ENCODE measurements around the gene KCTD8.
"Not testable (repeated sequence)": the region's sequence is repeated elsewhere in the genome, so short reads cannot be mapped to it uniquely, and the experiment has no call there.

Gene KCTD8

DNA sequence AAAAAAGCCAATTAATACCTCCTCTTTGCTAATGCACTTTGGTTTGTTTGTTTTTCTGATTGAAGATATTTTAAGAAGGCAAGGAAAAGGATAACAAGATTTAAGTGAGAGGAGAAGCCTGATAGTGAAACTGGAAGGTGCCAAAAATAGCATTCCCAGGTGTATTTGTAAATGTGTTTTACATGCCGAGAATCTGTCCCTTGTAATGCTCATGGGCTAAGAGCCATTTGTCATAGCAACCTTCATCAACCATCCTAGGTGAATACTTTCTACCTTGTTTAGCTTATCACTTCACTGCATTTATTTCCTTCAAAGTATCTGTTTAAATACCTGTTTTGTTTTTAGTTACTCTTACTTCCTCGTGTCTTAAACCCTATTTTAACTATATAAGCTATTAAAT, 127.8 kb downstream of the KCTD8 start:
- no peak for DNase-seq

- DNase-seq, result no peak
These were observed 129.5 kb downstream of the KCTD8 start for GRCh38 chr4:44319129-44319528.

DNA sequence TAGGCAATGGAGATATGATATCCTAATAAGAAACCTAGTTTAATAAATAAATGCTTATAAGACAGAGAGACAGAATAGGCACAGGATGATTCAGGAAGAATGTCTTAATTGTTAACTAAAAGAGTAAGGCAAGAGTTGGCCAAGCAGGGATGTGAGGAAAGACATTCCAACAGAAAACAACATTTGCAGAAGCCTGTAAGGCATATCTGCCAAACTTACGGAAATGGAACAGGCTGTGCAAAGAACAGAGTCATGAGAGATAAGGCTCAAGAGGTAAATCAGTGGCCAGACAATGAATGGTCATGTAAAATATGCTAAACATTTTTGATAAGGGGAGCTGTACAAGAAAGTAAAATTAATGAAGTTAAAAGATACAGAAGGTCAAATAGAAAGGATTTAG, 134.9 kb downstream of the KCTD8 start:
- no peak for DNase-seq

GRCh38 chr4:44287505-44287904, 161.1 kb downstream of the KCTD8 start:
- no peak for DNase-seq

DNA sequence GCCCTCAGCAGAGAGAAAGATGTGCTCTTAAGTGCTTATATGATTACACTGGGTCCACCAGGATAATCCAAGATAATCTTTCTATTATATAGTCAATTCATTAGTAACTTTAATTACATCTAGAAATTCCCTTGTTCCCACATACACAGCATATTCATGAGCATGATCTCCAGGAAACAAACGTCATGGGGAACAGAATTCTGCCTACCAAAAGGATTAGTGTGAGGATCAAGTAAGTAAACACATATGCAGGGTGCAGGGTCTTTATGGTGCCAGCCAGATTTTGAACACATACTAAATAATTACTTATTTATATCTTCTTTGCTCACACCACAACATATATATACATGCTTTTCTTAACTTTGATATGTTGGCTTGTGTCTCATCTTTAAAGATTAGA, 169.1 kb downstream of the KCTD8 start:
- DNase-seq, result no peak

- DNase-seq, result no peak
These were observed 169.5 kb downstream of the KCTD8 start for GRCh38 chr4:44279066-44279465.

- DNase-seq, result no peak
These were observed 191.1 kb downstream of the KCTD8 start for GRCh38 chr4:44257461-44257860.

DNA sequence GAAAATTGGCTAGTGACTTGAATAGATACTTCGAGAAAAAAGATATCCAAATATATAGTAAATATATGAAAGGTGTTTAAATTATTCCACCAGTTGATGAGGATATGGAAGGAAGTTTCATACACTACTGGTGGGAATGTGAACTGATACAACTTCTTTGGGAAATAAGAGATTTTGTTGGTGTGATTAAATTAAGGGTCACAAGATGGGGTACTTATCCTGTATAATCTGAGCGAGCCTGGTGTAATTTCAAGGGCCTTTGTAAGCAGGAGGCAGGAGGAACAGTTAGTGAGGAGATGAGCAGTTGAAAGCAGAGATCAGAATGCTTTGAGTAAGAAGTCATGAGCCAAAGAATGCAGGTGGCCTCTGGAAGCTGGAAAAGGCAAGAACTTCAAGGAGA, 192.2 kb downstream of the KCTD8 start:
- no peak for DNase-seq

DNA sequence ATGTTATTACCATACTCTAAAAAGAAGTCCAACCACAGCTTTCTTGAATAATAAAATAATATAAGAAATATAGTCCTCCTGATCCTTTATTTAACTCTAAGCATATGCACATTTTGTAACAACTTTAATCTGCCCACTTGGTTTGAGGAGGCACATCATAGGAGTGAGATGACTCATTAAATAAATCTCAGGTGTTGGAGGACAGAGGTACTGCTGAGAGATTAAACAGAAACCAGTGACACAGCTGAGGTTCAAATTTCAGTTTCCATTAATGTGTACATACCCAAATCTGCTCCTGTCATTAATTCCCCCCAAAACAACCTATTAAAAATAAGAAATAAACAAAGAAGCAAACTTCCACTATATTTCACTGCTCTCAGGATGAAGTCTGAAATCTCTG, 211.0 kb downstream of the KCTD8 start:
- no peak for DNase-seq

DNA sequence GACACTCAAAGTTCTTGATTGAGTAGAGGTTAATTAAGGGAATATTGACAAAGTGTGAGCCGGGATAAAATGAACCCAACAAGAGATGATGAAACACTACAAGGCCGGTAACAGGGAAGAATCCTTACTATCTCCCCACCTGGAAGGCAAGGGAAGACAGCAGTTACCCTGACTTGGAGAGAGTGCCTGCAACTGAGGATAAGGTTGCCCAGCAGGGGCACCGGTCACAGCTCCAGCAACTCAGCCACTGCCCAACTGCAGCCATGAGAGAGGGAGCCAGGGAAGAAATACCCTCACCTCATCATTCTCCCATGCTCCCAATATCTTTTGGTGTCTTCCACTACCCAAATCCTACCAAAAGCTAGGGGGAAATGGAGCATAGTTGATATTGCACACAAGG, 212.7 kb downstream of the KCTD8 start:
- DNase-seq, result no peak

DNA sequence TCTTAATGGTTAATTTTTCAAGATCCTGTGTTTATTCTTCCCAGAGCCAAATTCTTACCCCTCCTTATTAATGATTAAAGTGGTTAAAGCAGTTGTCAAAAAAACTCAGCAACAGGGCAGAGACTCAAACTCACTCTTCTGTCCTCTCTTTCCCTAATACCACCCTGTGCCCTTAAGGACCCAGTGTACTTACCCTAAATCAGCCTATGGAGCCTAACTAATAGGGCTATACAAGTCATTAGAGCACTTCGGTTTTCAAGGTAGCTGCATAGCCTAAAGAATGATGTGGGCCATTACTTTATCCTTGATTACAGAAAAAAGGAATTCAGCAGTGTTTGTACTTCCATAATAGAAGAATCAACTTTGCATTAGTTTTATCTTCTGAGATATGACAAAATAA, 216.3 kb downstream of the KCTD8 start:
- DNase-seq, result no peak

DNA sequence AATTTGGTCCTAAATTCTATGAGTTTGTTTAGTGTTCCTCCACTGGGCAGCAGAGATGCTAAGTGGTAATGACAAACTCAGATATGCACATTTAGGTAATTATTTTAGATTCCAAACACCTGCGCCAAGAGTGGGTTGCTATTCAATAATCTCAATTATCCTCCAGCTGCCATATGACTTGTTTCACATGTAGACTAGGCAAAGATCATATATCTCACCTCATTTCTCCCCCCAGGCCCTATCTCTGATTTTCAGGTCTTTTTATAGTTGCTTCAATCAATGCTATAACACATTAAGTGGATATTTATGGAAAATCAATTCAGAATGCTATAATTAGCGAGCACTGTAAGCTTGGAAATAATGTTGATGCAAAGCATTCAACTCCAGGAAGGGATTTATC, 217.6 kb downstream of the KCTD8 start:
- no peak for DNase-seq

DNA sequence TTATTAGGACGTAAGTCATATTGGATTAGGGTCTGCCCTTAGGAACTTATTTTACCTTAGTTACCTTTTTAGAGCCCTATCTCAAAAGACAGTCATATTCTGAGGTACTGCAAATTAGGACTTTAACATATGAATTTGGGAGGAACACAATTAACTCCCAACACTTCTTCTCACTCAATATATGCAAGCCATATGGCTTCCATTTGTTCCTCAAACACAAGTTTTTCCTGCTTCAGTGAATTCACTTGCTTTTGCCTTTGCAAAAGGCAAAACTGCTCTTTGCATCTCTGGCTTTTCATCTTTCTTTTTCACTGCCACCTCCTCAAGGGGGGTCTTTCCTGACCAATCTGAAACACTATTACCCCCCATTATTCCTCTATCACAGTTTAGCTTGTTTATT, 220.3 kb downstream of the KCTD8 start:
- no peak for DNase-seq

GRCh38 chr4:44221407-44221806, 227.2 kb downstream of the KCTD8 start:
- no peak for DNase-seq

DNA sequence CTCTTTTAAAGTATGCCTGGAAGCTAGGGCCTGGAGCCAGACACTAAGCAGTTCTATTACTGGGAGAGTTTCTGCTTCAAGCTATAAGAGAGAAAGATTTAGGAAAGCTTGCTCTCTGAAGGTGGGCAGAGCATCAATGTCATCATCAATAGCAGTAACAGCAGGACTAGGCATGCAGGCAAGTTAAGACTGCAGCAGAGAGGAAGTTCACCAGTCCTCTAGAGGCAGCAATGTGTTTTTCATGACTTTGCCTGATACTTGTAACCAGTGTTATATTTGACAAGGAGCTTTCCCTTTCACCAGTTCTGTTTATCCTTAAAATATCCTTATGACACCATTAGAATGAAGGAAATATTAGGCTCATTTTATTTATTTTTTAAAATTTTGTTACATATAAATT, 237.9 kb downstream of the KCTD8 start:
- DNase-seq, result no peak

GRCh38 chr4:44196796-44197195, 251.8 kb downstream of the KCTD8 start:
- no peak for DNase-seq

DNA sequence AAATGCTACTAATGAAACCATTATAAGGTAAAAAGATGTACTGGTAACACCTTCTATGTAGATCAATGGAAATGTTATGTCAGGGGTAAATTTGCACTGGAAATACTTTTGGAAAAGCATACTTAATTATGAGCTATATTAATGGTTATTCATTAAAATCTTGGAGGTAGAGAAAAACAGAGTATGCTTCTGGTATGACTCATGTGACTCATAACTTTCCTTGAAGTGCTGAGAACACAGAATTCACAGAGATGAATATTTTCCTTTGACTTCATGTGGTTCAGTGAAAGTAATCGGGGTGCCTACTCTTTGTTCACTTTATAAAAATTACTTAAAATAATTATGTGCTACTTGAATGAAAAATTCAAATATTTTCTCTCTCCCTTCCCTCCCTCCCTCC, 254.2 kb downstream of the KCTD8 start:
- no peak for DNase-seq

- no peak for DNase-seq
These were observed 261.8 kb downstream of the KCTD8 start for GRCh38 chr4:44186850-44187246.

DNA sequence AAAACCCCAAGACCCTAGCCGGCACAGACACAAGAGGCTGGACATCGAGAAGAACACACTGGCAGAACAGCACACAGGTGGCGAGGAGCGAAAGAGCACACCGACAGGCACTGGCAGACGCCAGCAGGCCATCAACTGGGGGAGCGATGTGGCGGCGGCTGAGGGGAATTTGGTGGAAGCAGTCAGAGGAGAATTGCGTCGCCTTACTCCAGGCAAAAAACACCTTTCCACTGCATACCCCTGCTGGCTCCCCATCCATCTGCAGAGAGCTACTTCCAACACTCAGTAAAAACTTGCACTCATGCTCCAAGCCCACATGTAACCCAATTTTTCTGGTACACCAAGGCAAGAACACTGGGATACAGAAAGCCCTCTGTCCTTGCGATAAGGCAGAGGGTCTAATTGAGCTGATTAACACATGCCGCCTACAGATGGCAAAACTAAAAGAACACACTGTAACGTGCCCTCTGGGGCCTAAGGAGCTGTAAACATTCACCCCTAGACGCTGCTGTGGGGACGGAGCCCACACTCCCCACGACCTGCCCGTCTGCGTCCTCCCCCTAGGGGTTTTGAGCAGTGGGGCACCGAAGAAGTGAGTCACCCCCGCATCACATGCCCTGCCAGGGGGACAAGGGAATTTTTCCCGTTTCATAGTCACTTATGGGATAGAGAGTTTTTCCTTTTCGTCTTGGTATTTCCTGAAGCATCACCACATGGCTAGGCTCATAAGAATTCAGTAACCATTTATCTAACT, 262.3 kb downstream of the KCTD8 start:
- DNase-seq, result no peak

- not testable (repeated sequence) for DNase-seq
These were observed 266.9 kb downstream of the KCTD8 start for GRCh38 chr4:44181491-44182349.

DNA sequence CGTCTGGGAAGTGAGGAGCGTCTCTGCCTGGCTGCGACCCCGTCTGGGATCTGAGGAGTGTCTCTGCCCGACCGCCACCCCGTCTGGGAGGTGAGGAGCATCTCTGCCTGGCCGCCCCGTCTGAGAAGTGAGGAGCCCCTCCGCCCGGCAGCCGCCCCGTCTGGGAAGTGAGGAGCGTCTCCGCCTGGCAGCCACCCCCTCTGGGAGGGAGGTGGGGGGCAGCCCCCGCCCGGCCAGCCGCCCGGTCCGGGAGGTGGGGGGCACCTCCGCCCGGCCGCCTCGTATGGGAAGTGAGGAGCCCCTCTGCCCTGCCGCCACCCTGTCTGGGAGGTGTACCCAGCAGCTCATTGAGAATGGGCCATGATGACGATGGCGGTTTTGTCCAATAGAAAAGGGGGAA, 280.8 kb downstream of the KCTD8 start:
- DNase-seq, result not testable (repeated sequence)

DNA sequence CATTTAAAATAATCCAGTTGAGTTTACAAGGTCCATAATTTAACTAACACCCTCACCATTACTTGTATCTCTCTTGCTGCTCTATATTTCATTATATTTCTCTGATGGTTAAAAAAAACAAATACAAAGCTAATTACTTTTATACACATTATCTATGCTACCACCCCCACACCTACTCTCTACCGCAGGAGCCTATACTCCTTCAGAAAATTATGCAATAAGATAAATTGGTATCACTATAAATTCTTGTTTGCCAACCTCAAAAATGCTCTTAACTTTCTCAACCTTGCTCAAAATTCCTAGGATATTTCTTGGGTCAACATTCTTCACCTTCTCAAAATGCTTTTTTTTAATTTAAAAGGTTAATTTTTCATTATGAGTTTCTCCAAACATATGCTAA, 282.7 kb downstream of the KCTD8 start:
- DNase-seq, result no peak

DNA sequence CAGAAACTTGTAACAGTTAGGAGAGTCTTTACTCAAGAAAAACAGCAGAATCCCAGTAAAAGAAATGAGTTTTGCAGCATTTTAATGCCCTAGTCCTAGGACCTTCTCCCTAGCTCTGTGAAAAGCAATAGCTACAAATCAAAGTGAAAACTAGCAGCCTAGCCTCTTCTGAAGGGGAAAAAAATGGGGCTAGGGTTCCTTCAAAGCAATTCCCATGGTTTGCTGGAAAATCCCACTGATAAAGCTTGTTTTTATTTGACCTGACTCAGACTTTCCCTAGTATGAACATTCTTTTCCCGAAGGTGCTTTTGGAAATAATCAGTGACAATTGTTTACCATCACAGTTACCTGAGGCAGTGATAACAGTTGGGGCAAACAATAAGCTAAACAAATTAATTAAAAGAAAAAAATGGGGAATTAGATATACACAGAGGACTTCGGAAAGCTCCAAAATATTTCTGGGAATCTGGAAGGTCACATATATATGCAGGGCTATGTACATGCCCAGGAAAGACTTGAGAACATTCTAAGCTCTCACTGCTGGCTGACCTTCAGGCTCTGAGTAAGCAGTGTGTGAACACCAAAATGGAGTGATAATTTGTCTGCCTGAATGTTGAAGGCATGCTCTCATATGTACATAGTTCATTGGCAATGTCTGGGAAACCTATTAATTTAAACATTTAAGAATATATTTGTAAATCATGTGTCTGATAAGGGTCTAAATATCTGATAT, 285.9 kb downstream of the KCTD8 start:
- DNase-seq, result no peak

DNA sequence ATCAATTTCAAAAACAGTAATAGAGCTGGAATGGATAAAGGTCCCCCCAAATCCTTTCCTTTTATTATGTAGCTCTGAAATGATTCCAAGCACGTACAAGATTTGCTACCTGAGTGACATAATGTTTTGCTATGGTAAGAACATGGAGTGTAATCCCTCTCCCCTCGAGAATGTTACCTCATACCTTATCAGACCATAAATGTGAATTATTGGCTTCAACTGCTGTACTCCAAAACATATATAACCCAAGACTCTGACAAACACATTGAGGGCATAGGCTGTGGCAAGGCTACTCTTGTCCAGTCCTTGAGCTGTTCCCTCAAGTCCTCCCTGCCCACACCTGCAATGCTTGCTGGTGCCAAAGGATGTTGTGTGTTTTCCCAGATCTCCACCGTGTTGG, 286.9 kb downstream of the KCTD8 start:
- no peak for DNase-seq
